GM18909 (cell line): Measurements from ENCODE around the gene FGD2.
"Not testable (repeated sequence)": the region's sequence is repeated elsewhere in the genome, so short reads cannot be mapped to it uniquely, and the experiment has no call there.

Experiments used
- ATAC-seq: cut with Tn5 transposase; IDR thresholded peaks from one replicate; pipeline ENCODE4 v1.9.1; 2021; ENCODE audit warnings: mild to moderate bottlenecking; ENCODE audit not compliant: unreplicated experiment, poor library complexity

FGD2 gene

DNA sequence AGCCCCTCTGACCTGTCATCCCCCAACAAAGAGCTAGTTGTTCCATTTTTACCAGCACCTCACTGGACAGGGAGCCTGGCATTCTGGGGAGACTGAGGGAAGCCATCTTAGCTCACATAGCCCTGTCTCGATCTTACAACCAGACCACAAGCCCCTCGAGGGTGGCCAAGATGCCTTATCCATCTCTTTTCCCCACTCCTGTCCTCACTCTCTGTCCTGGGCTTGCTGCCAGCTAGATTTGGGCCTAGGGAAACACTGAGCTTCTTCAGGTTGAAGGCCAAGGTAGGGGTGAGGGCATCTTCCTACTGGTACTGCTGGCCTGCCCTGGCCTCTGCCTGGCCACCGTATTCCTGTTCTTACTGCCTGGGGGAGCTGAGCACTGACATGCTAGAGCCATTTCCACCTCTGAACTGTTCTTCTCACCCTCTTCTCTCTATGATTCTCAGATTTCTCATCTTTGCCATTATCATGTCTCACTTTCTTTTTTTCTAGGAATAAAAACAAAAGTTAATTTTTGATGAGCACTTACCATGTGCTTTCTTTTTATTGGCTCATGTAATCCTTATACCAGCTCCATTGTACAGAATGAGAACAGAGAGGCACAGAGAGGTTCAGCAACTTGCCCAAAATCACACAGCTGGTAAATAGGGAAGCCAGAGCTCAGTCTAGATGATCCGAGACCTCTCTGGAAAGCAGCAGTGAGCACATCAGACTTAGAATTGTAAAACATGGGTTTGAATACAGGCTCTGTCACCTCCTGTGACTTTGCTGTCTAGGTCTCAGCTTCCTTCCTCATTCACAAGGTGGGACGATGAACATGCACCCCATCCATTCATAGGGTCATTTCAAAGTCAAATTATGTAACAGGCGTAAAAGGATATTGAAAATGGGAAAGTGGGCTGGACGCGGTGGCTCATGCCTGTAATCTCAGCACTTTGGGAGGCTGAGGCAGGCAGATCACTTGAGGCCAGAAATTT lies 28.7 kb downstream of the FGD2 start:
- ATAC-seq, result no peak

DNA sequence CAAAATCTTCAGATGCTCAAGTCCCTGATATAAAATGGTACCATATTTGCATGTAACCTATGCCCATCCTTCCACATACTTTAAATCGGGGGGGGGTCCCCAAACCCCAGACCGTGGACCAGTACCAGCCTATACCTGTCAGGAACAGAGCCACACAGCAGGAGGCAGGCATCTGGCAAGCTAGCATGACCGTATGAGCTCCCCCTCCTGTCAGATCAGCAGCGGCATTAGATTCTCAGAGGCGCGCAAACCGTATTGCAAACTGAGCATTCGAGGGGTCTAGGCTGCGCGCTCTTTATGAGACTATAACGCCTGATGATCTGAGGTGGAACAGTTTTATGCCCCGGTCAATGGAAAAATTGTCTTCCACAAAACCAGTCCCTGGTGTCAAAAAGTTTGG lies 30.7 kb downstream of the FGD2 start:
- ATAC-seq, result no peak

DNA sequence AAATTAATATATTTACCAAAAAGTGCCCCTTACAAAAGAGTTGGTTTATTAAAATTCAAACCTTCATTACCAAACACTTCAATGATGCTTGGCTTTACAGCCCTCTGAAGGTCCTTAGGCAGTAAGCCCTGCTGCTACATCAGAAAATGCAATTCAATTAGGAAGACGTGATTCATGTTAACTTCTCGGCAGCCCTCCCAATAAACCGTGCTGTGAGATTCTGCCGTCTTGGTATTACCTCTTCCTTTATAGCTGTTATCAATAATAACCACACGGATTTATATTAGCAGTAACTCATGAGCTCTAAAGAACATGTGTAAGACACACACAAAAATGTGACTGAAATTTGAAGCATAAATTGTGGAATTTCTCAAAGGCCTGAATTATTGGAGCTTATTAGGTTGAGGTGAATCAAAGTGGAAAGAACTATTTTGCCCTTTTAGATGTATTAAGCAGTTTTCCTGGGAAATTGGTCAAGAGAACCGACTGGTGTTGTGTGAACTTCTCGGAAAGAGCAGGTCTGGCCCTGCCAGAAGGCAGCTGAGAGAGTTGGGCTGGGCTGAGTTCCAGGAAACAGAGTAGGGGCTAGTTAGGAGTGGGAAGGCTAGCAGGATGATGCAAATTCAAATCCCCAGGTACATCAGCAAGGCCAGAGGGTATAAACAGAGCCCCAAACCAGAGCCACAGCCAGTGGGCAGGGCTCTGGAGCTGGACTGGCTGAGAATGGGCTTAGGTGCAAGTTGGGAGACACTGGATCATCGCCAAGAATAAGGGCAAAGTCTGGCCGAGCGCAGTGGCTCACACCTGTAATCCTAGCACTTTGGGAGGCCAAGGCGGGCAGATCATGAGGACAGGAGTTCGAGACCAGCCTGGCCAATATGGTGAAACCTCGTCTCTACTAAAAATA lies 33.1 kb downstream of the FGD2 start:
- ATAC-seq, result no peak

DNA sequence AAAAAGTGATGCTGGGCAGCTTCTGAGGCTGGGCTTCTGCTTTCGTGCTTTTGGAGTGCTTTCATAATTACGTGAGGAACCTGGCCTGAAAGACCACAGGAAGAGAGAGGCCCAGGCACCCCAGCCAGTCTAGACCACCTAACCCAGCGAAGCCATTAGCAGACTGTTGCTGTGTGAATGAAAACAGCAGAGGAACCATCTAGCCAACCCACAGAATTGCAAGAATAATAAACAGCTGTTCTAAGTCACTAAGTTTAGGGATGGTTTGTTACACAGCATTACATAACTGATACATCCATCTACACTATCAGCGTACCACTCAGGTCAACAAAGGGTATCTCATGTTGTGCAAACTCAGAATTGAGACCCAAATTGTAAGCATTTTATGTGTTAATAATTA lies 34.5 kb downstream of the FGD2 start:
- no peak for ATAC-seq

DNA sequence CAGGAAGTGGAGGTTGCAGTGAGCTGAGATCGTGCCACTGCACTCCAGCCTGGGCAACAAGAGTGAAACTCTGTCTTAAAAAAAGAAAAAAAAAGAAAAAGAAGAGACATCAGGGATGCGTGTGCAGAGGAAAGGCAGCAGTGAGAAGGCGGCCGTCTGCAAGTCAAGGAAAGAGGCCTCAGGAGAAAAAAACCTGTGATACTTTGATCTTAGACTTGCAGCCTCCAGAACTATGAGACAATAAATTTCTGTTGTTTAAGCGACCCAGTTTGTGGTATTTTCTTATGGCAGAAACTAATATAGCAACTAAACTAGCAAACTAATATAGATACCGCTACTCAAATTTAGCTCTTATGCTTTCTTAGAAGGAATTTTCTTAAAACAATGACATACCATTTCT lies 36.1 kb downstream of the FGD2 start:
- no peak for ATAC-seq

DNA sequence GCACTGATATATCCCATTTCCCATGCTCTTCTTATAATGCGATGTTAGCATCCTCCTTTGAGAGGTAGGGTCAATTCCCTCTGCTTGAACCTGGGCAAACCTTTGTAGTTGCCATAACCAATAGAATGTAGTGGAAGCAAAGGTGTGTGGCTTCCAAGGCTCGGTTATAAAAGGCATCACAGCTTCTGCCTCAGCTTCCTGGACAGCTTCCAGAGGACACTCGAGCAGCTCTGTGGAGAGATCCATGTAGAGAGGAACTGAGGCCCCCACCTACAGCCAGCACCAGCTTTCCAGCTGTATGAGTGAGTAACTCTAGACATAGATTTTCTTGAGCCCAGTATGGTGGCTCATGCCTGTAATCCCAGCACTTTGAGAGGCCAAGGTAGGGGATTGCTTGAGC lies 36.7 kb downstream of the FGD2 start:
- no peak for ATAC-seq

DNA sequence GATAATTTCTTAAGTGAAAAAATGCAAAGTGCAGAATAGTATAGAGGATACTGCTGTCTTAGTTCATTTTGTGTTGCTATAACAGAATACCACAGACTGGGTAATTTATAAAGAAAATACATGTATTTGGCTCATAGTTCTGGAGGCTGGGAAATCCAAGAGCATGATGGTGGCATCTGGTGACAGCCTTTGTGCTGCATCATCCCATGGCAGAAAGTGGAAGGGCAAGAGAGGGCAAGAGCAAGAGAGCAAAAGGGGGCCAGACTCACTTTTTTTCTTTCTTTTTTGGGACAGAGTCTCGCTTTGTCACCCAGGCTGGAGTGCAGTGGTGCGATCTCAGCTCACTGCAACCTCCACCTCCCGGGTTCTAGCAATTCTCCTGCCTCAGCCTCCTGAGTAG lies 37.6 kb downstream of the FGD2 start:
- ATAC-seq, result not testable (repeated sequence)

DNA sequence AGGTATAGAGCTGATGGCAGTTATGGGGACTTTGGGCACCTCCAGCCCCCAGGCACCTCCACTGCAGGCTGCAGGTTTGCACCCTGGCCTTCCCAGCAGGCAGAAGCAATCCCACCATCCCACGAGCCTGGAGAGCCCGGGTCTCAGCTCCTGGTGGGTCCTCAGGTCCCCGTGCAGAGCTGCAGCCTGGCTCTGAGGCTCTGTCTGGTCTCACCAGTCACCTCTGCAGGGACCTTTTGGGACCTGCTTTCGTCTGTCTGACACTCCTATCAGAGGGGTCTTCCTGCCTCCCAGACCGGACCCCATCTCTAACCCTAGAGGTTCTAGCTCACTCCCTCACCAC lies 41.9 kb downstream of the FGD2 start:
- no peak for ATAC-seq

DNA sequence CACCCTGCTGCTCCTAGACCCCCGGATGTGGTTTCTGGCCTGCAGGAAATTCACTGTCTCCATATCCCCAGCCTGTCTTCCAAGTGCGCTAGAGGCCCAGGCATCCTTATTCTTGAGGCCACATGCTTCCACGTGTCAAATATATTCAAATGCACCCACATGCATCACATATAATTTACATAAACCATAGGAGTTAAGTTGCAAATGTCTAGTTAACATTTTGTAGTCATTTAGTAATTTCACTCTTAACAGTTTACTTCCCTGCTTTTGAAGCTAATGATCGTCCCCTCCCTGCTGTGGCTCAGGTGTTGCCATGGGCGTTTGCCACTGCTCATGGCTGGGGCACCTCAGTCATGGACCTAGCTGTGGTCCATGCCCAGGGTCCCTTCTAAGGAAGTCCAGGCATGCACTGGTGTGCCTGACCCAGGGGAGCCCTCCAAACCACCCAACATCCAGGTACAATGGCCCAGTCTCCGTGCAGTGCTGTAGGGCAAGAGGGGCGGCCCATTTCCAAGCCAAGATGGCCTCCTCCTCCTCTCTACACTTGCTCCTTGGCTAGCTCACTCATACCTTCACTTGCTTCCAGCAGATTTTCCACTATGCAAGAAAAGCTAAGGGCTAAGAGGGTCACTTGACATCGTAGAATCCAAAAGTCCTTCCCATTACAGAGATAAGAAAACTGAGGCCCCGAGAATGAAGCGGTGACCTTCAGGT lies 42.4 kb downstream of the FGD2 start:
- no peak for ATAC-seq

DNA sequence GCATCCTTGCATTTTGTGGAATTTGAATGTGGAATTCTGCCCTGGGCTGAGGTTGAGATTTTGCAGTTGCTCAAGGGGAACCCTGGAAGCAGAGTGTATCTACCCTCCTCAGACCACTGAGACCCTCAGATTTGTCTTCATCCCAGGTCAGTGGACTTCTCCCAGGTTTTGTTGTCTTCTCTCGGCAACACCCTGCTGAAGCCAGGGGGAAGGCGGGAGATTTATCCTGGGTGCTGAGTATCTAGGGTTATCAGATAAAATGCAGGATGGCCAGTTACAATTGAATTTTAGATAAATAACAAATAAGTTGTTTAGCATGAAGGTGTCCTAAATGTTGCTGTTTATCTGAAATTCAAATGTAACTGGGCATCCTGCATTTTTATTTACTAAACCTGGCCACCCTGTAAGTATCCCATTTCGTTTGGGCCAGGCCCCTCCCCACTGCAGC lies 43.0 kb downstream of the FGD2 start:
- no peak for ATAC-seq

DNA sequence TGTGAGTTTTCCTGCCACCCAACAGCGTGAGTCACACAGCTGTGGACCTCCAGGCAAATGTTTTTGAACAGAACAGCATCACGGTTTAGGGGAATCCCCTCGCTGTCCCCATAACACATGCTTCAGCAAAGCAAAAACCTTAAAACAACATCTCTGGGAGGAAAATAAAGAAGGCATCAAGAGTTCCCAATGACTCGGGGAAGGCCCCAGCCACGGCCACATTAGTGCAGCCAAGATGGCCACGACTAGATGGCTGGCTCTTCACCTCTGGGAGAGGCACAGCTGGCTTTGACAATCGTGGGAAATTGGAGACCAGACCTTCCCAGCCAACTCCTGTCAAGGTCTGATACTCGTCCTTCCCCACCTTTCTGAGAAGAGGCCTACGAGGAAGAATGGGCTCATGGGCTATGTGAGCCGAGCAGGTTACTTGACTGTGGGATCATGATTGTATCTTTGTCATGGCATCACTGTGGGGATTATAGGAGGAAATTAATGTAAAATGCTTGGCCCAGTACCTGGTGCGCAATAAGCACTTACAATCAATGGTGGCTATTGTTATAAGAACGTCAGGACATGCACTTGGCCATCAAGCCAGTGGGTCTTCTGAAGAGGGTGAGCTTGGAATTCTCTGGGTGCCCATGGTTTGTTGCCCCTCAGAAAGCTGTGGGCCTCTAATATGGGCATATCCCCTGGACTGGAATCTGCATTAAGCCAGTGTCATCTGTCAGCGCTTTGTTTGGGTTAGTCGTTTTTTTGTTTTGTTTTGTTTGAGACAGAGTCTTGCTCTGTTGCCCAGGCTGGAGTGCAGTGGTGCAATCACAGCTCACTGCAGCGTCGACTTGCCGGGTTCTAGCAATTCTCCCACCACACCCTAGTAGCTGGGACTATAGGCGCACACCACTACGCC lies 43.6 kb downstream of the FGD2 start:
- peak; percentile 64 for ATAC-seq

DNA sequence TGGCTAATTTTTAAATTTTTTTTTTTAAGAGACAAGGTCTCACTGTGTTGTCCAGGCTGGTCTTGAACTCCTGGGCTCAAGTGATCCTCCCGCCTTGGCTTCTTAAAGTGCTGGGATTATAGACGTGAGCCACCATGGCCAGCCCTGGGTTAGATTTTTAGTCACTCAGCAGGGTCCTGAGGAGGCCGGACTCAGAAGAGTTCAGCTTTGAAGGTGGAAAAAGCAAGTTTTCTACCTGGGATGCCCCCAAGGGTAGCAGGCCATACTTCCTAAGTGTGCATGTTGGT lies 44.2 kb downstream of the FGD2 start:
- ATAC-seq, result no peak

DNA sequence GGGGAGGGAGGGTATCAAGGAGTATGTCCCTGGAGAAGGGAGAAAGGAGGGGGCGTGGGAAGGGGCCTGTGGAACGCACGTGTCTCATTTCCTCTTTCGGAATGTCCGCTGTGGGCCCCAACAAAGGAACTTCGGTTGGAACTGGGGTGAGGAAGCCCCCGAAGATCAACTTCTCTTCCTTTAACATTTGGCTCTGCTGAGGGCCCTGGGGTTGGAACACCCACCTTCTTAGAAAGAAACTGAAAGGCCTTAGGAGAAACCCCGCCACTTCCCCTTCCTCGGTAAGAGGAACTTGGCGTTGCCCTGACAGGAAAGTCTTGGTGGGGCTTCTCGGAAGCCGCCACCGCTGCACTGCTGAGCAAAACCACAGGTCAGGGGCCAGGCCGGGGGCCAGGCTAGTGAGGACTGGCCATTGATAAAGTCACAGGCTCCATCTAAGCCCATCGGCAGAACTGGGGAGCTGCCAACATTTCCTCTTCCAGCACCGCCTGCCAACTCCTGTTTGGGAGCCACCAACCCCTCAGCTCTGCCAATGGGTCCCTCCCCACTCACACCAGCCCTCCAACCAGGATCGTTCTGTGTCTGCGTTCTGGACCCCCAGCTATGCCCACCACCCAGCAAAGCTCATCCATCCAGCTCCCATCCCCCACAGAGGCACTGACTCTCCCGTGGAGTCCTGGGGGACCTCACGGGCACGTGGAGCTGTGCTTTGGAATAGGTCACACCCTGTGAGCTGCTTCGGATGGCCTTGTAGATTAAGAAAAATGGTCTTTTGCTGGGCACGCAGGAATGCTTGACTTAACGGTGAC lies 44.8 kb downstream of the FGD2 start:
- peak; percentile 41 for ATAC-seq

DNA sequence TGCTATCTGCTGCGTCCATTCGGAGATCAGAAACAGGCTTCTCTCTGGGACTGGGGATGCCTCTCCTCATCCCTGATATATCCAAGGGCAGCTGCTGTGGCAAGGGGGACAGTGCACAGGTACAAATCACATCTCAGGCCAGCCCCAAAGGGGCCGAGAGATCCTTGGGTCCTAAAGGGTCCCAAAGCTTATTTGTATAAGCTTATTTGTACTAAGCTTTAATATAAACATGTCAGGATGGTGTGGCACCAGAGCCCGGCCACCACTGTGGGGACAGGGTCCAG lies 45.3 kb downstream of the FGD2 start:
- ATAC-seq, result no peak

DNA sequence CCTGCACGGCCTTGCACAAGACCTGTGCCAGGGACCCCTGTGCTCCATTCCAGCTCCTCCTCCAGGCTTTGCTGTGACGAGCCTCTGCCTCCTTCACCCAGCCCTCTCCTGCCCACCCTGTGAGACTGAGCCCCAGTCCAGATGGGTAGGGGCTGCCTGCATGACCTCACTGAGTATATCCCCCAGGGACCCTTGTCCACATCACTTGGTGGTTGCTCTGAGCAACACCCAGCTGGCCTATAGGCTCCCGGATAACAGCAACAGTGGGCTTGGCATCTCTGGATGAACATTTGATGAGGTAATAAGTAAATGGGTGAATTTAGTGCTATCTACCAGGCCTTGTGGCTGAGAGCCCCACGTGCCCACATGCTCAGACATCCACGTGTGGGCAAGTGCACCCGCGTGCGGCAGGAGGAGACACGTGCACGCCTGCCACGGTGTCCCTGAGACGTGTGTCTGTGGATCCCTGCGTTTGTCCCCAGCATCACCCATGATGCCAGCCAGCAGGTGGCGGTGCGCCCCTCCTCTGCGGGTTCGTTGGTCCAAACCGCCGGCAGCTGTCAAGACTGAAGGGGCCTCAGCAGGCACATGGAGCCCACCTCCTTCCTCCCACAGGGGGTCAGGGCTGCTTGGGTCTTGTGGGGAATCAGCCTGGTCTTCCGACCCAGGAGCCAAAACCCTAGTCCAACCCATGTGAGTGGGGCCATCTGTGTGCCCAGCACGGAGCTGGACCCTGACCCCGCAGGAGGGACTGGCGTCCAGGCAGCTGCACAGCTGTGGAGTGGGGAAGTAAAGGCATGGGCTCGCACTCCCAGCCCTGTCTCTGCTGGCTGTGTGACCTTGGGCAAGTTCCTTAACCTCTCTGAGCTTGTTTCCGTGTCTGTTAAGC lies 45.9 kb downstream of the FGD2 start:
- ATAC-seq, result no peak

DNA sequence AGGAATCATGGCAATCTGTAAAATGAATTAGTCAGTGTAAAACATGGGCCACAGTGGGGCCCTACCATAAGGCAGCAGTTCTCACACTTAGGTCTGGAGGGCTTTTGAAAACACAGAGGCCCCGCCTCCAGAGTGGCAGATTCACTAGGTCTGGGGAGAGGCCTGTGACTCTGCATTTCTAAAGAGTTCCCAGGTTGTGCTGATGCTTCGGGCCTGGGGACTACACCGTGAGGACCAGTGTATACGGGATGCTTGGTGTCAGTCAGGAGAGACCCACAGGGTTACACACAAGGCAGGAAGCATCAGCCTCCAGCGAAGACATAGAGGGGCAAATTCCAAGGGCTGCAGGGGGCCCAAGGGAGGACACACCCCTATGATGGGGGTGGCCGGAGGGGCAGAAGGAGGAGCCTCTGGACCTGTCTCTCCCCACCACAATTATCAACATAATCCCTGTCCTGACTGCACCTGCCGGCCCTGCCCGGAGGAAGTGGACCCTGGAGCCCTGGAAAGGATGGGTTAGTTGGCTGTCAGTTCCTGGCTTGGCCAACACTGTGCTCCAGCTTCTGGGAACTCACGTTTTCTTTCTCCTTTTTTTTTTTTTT lies 46.7 kb downstream of the FGD2 start:
- no peak for ATAC-seq

DNA sequence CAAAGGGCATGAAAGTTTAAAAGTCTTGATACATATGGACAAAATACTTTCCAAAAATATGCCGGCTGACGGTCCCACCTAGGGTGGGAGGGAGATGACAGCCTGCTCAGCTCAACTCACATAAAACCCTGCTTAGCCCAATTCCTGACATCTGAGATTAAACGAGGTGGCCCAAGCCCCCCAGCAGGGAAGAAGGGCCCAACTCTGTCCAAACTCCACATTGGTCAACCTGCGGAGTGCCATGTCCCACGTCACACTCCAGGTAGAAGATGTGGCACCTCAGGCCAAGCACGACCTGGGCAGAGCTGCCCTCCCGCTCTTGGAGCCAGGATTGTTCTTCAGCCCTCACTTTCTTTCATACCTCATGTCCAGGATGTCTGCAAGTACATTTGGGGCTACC lies 48.2 kb downstream of the FGD2 start:
- ATAC-seq, result no peak

DNA sequence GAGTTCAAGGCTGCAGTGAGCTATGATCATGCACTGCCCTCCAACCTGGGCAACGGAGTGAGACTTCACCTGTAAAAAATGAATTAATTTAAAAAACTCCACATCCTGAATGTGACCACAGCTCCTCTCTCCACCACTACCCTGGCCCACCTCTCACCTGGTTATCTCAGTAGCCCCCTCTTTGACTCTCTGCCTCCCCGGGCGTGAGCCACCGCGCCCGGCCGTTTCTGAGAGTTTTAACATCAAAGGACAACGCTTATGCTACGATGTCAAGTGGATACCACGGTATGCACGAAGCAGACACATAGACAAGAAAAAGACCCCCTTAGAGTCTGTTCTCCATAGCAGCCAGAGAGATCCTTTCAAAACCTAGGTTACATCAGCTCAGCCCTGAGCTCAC lies 48.7 kb downstream of the FGD2 start:
- ATAC-seq, result no peak
